ENCODE results near the gene ELF4. TPM values are rescaled to one million over a fixed set of nuclear protein-coding genes. Genes with fewer than 3 reads are reported as not detected.

Gene ELF4
- total RNA-seq, 1 experiment from 2014 or later = 0.81 TPM

- Histone ChIP-seq H3K79me1 (ENCODE audit: insufficient read depth, low read depth, low read length, poor library complexity, severe bottlenecking) (no peaks in the 10 kb centered on the region), H3K4me1 (ENCODE audit: insufficient read depth, low read length) (no peaks in the 10 kb centered on the region)
These were observed 76.1 kb downstream of the ELF4 start for GRCh38 chrX:130034178-130034577.

More at GRCh38 chrX:130034178-130034577, 76.1 kb downstream of the ELF4 start:
- Histone ChIP-seq H3K23ac (ENCODE audit: insufficient read length, low read depth, low read length) (no peak overlapping the region), H2AK5ac (ENCODE audit: insufficient read length, low read length) (no peak overlapping the region), H2BK15ac (ENCODE audit: low read depth, low read length) (no peak overlapping the region), H2BK20ac (ENCODE audit: low read depth, low read length, poor library complexity, severe bottlenecking) (no peak overlapping the region), H3K23me2 (ENCODE audit: insufficient read length, low read depth, low read length, poor library complexity, severe bottlenecking) (no peaks in the 10 kb centered on the region), H3K79me2 (ENCODE audit: insufficient read depth, low read length) (no peaks in the 10 kb centered on the region), H3K56ac (ENCODE audit: insufficient read length, low read depth, low read length) (no peak overlapping the region), H2BK120ac (ENCODE audit: low read depth, low read length, poor library complexity, severe bottlenecking) (no peak overlapping the region), H3K9me3 (ENCODE audit: control insufficient read depth, low read depth, low read length) (peaks cover 6% of the 10 kb centered on the region), H3K4me2 (ENCODE audit: insufficient read depth, insufficient read length, low read length) (no peak overlapping the region), H3K4ac (ENCODE audit: low read depth, low read length) (no peak overlapping the region), H3K27ac (ENCODE audit: insufficient read length, low read depth, low read length) (no peak overlapping the region), H2BK12ac (ENCODE audit: insufficient read length, low read depth, low read length) (no peak overlapping the region), H4K8ac (replicated peaks; ENCODE audit: insufficient read length, low read depth, low read length) (no peak overlapping the region), H3K27me3 (ENCODE audit: insufficient read depth, low read length) (no peaks in the 10 kb centered on the region), H3K9ac (ENCODE audit: extremely low read depth, insufficient read length, low read length) (no peak overlapping the region), H2BK5ac (ENCODE audit: insufficient read length, low read length) (no peak overlapping the region), H4K91ac (ENCODE audit: insufficient read length, low read depth, low read length) (no peak overlapping the region), H2AFZ (ENCODE audit: low read length) (no peak overlapping the region), H3K18ac (ENCODE audit: insufficient read length, low read depth, low read length) (no peak overlapping the region), H4K20me1 (ENCODE audit: control insufficient read depth, insufficient read depth, insufficient read length) (no peaks in the 10 kb centered on the region), H3T11ph (ENCODE audit: low read length) (no peak overlapping the region), H3K14ac (ENCODE audit: insufficient read depth, low read length) (no peak overlapping the region), H4K5ac (ENCODE audit: insufficient read length, low read depth, low read length) (no peak overlapping the region)
- H3K9me3 Mint-ChIP-seq = peaks cover 0 to 63% of the 10 kb centered on the region in 2 experiments; a peak in 2 of 5 replicates
- no peak overlapping the region for H3K4me3 Mint-ChIP-seq
- no peaks in the 10 kb centered on the region for H3K27me3 Mint-ChIP-seq (ENCODE audit: low read depth)
- TF ChIP-seq CTCF (conservative IDR thresholded peaks at IDR 0.05) = no peak
- H3K27ac Mint-ChIP-seq = no peak overlapping the region
- WGBS (ENCODE audit: extremely low coverage, insufficient read length, low lambda C conversion rate) = no CpG with 5 or more reads among the region's 7 CpGs
- peaks cover 0 to 9% of the 10 kb centered on the region in 2 experiments; a peak in 1 of 4 replicates for H3K4me1 Mint-ChIP-seq
- H3K36me3 Mint-ChIP-seq (ENCODE audit: insufficient read depth in 1 of 3, low read depth in 3 of 3) = peaks cover 1 to 37% (median 19%) of the 10 kb centered on the region in 3 experiments; a peak in 6 of 7 replicates
- DNase-seq = no peak

Data from H9 (cell line).